A673 (cell line): ENCODE data around the gene PHKA2. TPM values are rescaled to one million over a fixed set of nuclear protein-coding genes. Genes with fewer than 3 reads are reported as not detected.

Source experiments
- BruUV-seq: library from RNA; stranded (reverse); fragments of 400-500 nt; replicated peaks from 2 replicates; lab custom pipeline; 2021; lab: Mats Ljungman, UMichigan
- CTCF ChIA-PET: fragments of 300-600 bp; sonication (Branson Sonifier 250); formaldehyde crosslinking; loops from one replicate; lab custom pipeline; 2022; ENCODE audit warnings: antibody characterized with exemption; lab: Charles Lee
- POLR2A ChIA-PET: fragments of 300-600 bp; sonication (Branson Sonifier 250); formaldehyde crosslinking; loops from one replicate; lab custom pipeline; 2022; ENCODE audit warnings: antibody characterized with exemption; ENCODE audit not compliant: low non-redundant PET; lab: Charles Lee
- DNase-seq: peaks from one replicate; pipeline ENCODE4 v3.0.0-alpha.2; 2015; ENCODE audit warnings: low spot score
- H3K27ac ChIP-seq: fragments of 200-600 bp; sonication (generic); 2 replicates; pipeline ENCODE4 v1.5.1; 2016; ENCODE audit warnings: mixed run types, low read depth, mild to moderate bottlenecking, mixed read lengths, antibody characterized with exemption, low read length; ENCODE audit not compliant: poor library complexity, severe bottlenecking
- H3K27me3 ChIP-seq: fragments of 200-600 bp; sonication (generic); replicated peaks from 2 replicates; pipeline ENCODE4 v1.6.1; 2017; ENCODE audit warnings: mixed run types, low read depth, mild to moderate bottlenecking, mixed read lengths, antibody characterized with exemption, low read length; ENCODE audit not compliant: insufficient read depth, poor library complexity
- H3K36me3 ChIP-seq: fragments of 200-600 bp; sonication (generic); 2 replicates; pipeline ENCODE4 v1.6.1; 2016; ENCODE audit warnings: mixed run types, mild to moderate bottlenecking, mixed read lengths, antibody characterized with exemption, low read length; ENCODE audit not compliant: insufficient read depth, poor library complexity, severe bottlenecking
- H3K4me1 ChIP-seq: fragments of 200-600 bp; sonication (generic); 2 replicates; pipeline ENCODE4 v1.6.1; 2017; ENCODE audit warnings: mixed run types, mild to moderate bottlenecking, mixed read lengths, antibody characterized with exemption, low read length; ENCODE audit not compliant: insufficient read depth, poor library complexity, severe bottlenecking
- H3K4me3 ChIP-seq: fragments of 200-600 bp; sonication (generic); 2 replicates; pipeline ENCODE4 v1.5.1; 2016; ENCODE audit warnings: low read depth, mixed run types, mild to moderate bottlenecking, mixed read lengths, low read length; ENCODE audit not compliant: poor library complexity, severe bottlenecking
- H3K9me3 ChIP-seq: fragments of 200-600 bp; sonication (generic); 2 replicates; pipeline ENCODE4 v1.6.1; 2016; ENCODE audit warnings: mixed run types, low read depth, mild to moderate bottlenecking, mixed read lengths, antibody characterized with exemption, low read length; ENCODE audit not compliant: poor library complexity, severe bottlenecking
- CTCF ChIP-seq: fragments of 300-800, 200-600 bp; sonication (generic); conservative IDR thresholded peaks from 2 replicates; pipeline ENCODE4 v1.5.1; 2017; ENCODE audit warnings: low read depth, mild to moderate bottlenecking, antibody characterized with exemption, low read length, moderate library complexity, mixed read lengths
- EZH2 ChIP-seq: fragments of 200-600 bp; sonication (generic); IDR thresholded peaks from 2 replicates; pipeline ENCODE4 v1.6.1; 2017; ENCODE audit warnings: borderline replicate concordance, low read depth, mild to moderate bottlenecking, mixed read lengths, antibody characterized with exemption, low read length; ENCODE audit not compliant: poor library complexity, severe bottlenecking
- intact Hi-C: fragments of 100-400 bp; cut with micrococcal nuclease; formaldehyde crosslinking; loops from one replicate; pipeline ENCODE4 v1.10.0; 2022; ENCODE audit not compliant: unreplicated experiment
- total RNA-seq: library from RNA; stranded (reverse); gene quantifications from 2 replicates; pipeline ENCODE4 v1.2.3, GENCODE V29; 2021

PHKA2 gene
- total RNA-seq, 1 experiment from 2014 or later: 31.4 TPM

GRCh38 chrX:18974993-18975392 is 8.9 kb downstream of the PHKA2 start:
- H3K4me3 ChIP-seq: no peak overlapping the region
- CTCF ChIA-PET: no interaction called here
- H3K9me3 ChIP-seq: no peaks in the 10 kb centered on the region
- no peaks in the 10 kb centered on the region for H3K36me3 ChIP-seq
- TF ChIP-seq EZH2 (no peak), CTCF (no peak)
- POLR2A ChIA-PET: no interaction called here
- H3K4me1 ChIP-seq: peaks cover 28% of the 10 kb centered on the region
- no peak overlapping the region for H3K27ac ChIP-seq
- DNase-seq: no peak
- H3K27me3 ChIP-seq: no peaks in the 10 kb centered on the region
- intact Hi-C loops: no loop called here
- BruUV-seq: no TSS peak

- H3K27ac ChIP-seq: no peak overlapping the region
- no peak overlapping the region for H3K4me3 ChIP-seq
- peak; percentile 78 for DNase-seq
- ChIA-PET CTCF (no interaction called here), POLR2A (no interaction called here)
- peaks cover 28% of the 10 kb centered on the region for H3K4me1 ChIP-seq
- BruUV-seq: no TSS peak
- intact Hi-C loops: no loop called here
- no peaks in the 10 kb centered on the region for H3K36me3 ChIP-seq
- H3K27me3 ChIP-seq: no peaks in the 10 kb centered on the region
- no peak for TF ChIP-seq CTCF
- H3K9me3 ChIP-seq: no peaks in the 10 kb centered on the region
Observed at GRCh38 chrX:18973527-18974192, 10.3 kb downstream of the PHKA2 start.

GRCh38 chrX:18971506-18971905 is 12.4 kb downstream of the PHKA2 start:
- POLR2A ChIA-PET: no interaction called here
- intact Hi-C loops: no loop called here
- Histone ChIP-seq H3K9me3 (no peaks in the 10 kb centered on the region), H3K36me3 (no peaks in the 10 kb centered on the region), H3K4me1 (peaks cover 28% of the 10 kb centered on the region), H3K27me3 (no peaks in the 10 kb centered on the region), H3K4me3 (no peak overlapping the region), H3K27ac (no peak overlapping the region)
- CTCF ChIA-PET: no interaction called here
- BruUV-seq: no TSS peak
- TF ChIP-seq CTCF (no peak), EZH2 (no peak)
- no peak for DNase-seq
